Smooth muscle cell (in vitro differentiated cells): ENCODE results near the gene TSPAN18. TPM values are rescaled to one million over a fixed set of nuclear protein-coding genes. Genes with fewer than 3 reads are reported as not detected.

Source experiments
- DNase-seq: peaks from one replicate; lab custom pipeline; 2025; ENCODE audit not compliant: unreplicated experiment; lab: John Stamatoyannopoulos, UW
- H2AFZ ChIP-seq: fragments of 200-600 bp; sonication (generic); 2 replicates; pipeline ENCODE4 v1.6.0; 2016; ENCODE audit warnings: antibody characterized with exemption, low read depth, mild to moderate bottlenecking
- H3F3A ChIP-seq: fragments of 200-600 bp; sonication (generic); 2 replicates; pipeline ENCODE4 v1.6.0; 2017; ENCODE audit warnings: antibody characterized with exemption, low read depth
- H3K27ac ChIP-seq: fragments of 200-600 bp; sonication (generic); 2 replicates; pipeline ENCODE4 v1.5.1; 2016; ENCODE audit warnings: low read depth, mild to moderate bottlenecking
- H3K27me3 ChIP-seq: fragments of 200-600 bp; sonication (generic); 2 replicates; pipeline ENCODE4 v1.6.1; 2016; ENCODE audit warnings: low read depth, mild to moderate bottlenecking
- H3K36me3 ChIP-seq: fragments of 200-600 bp; sonication (generic); 2 replicates; pipeline ENCODE4 v1.5.1; 2016; ENCODE audit warnings: low read depth
- H3K4me1 ChIP-seq: fragments of 200-600 bp; sonication (generic); 2 replicates; pipeline ENCODE4 v1.5.1; 2016; ENCODE audit warnings: low read depth
- H3K4me2 ChIP-seq: fragments of 200-600 bp; sonication (generic); 2 replicates; pipeline ENCODE4 v1.6.0; 2016; ENCODE audit warnings: mild to moderate bottlenecking
- H3K4me3 ChIP-seq: fragments of 200-600 bp; sonication (generic); 2 replicates; pipeline ENCODE4 v1.5.1; 2016; ENCODE audit warnings: mild to moderate bottlenecking
- H3K79me2 ChIP-seq: fragments of 200-600 bp; sonication (generic); 2 replicates; pipeline ENCODE4 v1.6.0; 2016; ENCODE audit warnings: low read depth, mild to moderate bottlenecking
- H3K9ac ChIP-seq: fragments of 200-600 bp; sonication (generic); 2 replicates; pipeline ENCODE4 v1.6.0; 2016; ENCODE audit warnings: low read depth
- H3K9me3 ChIP-seq: fragments of 200-600 bp; sonication (generic); replicated peaks from 2 replicates; pipeline ENCODE4 v1.5.1; 2016; ENCODE audit warnings: low read depth
- H4K20me1 ChIP-seq: fragments of 200-600 bp; sonication (generic); 2 replicates; pipeline ENCODE4 v1.6.0; 2016; ENCODE audit warnings: low read depth
- CTCF ChIP-seq: fragments of 200-600 bp; sonication (generic); IDR thresholded peaks from 2 replicates; pipeline ENCODE4 v1.5.1; 2017; ENCODE audit warnings: borderline replicate concordance, mild to moderate bottlenecking, antibody characterized with exemption; ENCODE audit not compliant: insufficient read depth, poor library complexity, severe bottlenecking
- WGBS: methylation state at CpG from one replicate; pipeline ENCODE4 v1.1.7; 2016; ENCODE audit warnings: low lambda C conversion rate; 5-methylcytosine and 5-hydroxymethylcytosine counted together
- polyA plus RNA-seq: library from polyadenylated mRNA; unstranded; fragments of >200 nt; fragmentation: Nextera tagmentation; extraction: Ambion mirVana; gene quantifications from 2 replicates; pipeline ENCODE4 v1.2.1, GENCODE V29; 2016
- total RNA-seq: library from RNA; depleted of rRNA; stranded (reverse); fragments of >200 nt; gene quantifications from 2 replicates; pipeline ENCODE4 v1.2.3, GENCODE V29; 2014

TSPAN18 gene
- total and polyA plus RNA-seq, 2 experiments from 2014 or later: 3.4 to 15.3 TPM

- Histone ChIP-seq H3K4me2 (no peak overlapping the region), H3K36me3 (no peaks in the 10 kb centered on the region), H3F3A (no peaks in the 10 kb centered on the region), H3K9me3 (no peaks in the 10 kb centered on the region), H3K27ac (no peak overlapping the region), H3K79me2 (no peaks in the 10 kb centered on the region), H3K9ac (no peak overlapping the region), H4K20me1 (no peaks in the 10 kb centered on the region), H3K4me3 (no peak overlapping the region), H3K27me3 (no peaks in the 10 kb centered on the region), H3K4me1 (no peaks in the 10 kb centered on the region), H2AFZ (no peak overlapping the region)
- DNase-seq: no peak
- no peak for TF ChIP-seq CTCF
- WGBS: 86% methylated on average over 7 of the region's 7 CpGs
Measured at GRCh38 chr11:44903035-44903434, 176.3 kb downstream of the TSPAN18 start.

- WGBS: over 99% methylated on average over 3 of the region's 3 CpGs
- Histone ChIP-seq H4K20me1 (no peaks in the 10 kb centered on the region), H2AFZ (no peak overlapping the region), H3F3A (no peaks in the 10 kb centered on the region), H3K36me3 (no peaks in the 10 kb centered on the region), H3K4me1 (no peaks in the 10 kb centered on the region), H3K4me3 (no peak overlapping the region), H3K9ac (no peak overlapping the region), H3K4me2 (no peak overlapping the region), H3K27me3 (no peaks in the 10 kb centered on the region), H3K9me3 (no peaks in the 10 kb centered on the region), H3K27ac (no peak overlapping the region), H3K79me2 (no peaks in the 10 kb centered on the region)
- DNase-seq: no peak
- TF ChIP-seq CTCF: no peak
Measured at GRCh38 chr11:44903518-44903917, 176.8 kb downstream of the TSPAN18 start.

- no peak overlapping the region for H3K27ac ChIP-seq
- no peak overlapping the region for H3K4me2 ChIP-seq
- no peaks in the 10 kb centered on the region for H3K79me2 ChIP-seq
- no peaks in the 10 kb centered on the region for H4K20me1 ChIP-seq
- H3F3A ChIP-seq: no peaks in the 10 kb centered on the region
- no peak overlapping the region for H3K9ac ChIP-seq
- H3K9me3 ChIP-seq: no peaks in the 10 kb centered on the region
- WGBS: 87% methylated on average over 12 of the region's 12 CpGs
- no peak for TF ChIP-seq CTCF
- no peaks in the 10 kb centered on the region for H3K36me3 ChIP-seq
- H3K27me3 ChIP-seq: no peaks in the 10 kb centered on the region
- no peak overlapping the region for H2AFZ ChIP-seq
- no peaks in the 10 kb centered on the region for H3K4me1 ChIP-seq
- no peak overlapping the region for H3K4me3 ChIP-seq
- DNase-seq: no peak
Measured at GRCh38 chr11:44904261-44905020, 177.7 kb downstream of the TSPAN18 start.

GRCh38 chr11:44905131-44905866 lies 178.5 kb downstream of the TSPAN18 start:
- no peaks in the 10 kb centered on the region for H3K4me1 ChIP-seq
- no peaks in the 10 kb centered on the region for H3F3A ChIP-seq
- no peak overlapping the region for H3K9ac ChIP-seq
- no peak overlapping the region for H3K4me2 ChIP-seq
- no peaks in the 10 kb centered on the region for H3K79me2 ChIP-seq
- H3K9me3 ChIP-seq: no peaks in the 10 kb centered on the region
- H2AFZ ChIP-seq: no peak overlapping the region
- H3K27ac ChIP-seq: no peak overlapping the region
- 77% methylated on average over 9 of the region's 9 CpGs for WGBS
- H3K27me3 ChIP-seq: no peaks in the 10 kb centered on the region
- no peak for DNase-seq
- no peaks in the 10 kb centered on the region for H3K36me3 ChIP-seq
- H4K20me1 ChIP-seq: no peaks in the 10 kb centered on the region
- TF ChIP-seq CTCF: no peak
- H3K4me3 ChIP-seq: no peak overlapping the region
